ENCODE results near the gene TSTD1.

The TSTD1 gene

DNA sequence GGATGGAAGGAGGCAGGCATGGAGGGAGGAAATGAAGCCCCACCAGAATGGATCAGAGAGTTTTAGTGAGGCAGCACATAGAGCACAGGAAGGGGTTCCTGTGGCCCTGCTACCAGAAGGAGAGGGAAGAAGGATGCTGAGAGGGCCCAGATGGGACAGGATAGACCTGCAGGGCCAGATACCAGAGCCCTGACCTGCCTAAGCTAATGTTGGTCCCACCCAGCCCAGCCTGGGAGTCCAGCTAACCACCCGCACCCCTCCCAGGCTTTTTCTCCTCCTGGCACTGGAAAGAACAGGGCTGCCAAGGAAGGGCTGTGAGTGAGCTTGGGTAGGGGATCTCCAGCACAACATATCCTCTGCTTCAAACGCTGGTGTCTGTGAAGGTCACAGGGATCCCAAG is 43.7 kb upstream of the TSTD1 start:
- FAIRE-seq: no peak
- TF ChIP-seq, protein P1, sequence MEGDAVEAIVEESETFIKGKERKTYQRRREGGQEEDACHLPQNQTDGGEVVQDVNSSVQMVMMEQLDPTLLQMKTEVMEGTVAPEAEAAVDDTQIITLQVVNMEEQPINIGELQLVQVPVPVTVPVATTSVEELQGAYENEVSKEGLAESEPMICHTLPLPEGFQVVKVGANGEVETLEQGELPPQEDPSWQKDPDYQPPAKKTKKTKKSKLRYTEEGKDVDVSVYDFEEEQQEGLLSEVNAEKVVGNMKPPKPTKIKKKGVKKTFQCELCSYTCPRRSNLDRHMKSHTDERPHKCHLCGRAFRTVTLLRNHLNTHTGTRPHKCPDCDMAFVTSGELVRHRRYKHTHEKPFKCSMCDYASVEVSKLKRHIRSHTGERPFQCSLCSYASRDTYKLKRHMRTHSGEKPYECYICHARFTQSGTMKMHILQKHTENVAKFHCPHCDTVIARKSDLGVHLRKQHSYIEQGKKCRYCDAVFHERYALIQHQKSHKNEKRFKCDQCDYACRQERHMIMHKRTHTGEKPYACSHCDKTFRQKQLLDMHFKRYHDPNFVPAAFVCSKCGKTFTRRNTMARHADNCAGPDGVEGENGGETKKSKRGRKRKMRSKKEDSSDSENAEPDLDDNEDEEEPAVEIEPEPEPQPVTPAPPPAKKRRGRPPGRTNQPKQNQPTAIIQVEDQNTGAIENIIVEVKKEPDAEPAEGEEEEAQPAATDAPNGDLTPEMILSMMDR (IDR thresholded peaks at IDR 0.05; ENCODE audit: insufficient read depth, missing control alignments): no peak
- DNase-seq (ENCODE audit: insufficient read length, low spot score): no peak

DNA sequence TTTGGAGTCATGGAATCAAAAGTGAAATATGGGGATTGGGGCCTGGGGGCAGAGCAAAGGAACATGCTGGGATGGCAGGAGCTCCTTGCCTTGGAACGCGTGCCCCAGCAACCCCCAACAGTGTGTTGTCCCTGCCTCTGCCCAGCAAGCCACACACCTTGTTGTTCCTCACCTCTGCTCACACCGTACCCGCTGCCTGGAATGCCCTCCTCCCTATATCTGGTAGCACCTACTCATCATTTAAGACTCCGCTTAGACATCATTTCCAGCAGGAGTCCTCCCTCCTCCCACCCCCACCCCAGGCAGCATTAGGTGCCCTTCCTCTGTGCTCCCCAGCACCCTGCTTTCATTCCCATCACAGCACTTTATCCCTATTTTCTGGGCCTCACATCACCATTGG is 42.8 kb upstream of the TSTD1 start:
- TF ChIP-seq, protein P1 (IDR thresholded peaks at IDR 0.05; ENCODE audit: insufficient read depth, missing control alignments): no peak
- no peak for DNase-seq (ENCODE audit: insufficient read length, low spot score)
- no peak for FAIRE-seq

DNA sequence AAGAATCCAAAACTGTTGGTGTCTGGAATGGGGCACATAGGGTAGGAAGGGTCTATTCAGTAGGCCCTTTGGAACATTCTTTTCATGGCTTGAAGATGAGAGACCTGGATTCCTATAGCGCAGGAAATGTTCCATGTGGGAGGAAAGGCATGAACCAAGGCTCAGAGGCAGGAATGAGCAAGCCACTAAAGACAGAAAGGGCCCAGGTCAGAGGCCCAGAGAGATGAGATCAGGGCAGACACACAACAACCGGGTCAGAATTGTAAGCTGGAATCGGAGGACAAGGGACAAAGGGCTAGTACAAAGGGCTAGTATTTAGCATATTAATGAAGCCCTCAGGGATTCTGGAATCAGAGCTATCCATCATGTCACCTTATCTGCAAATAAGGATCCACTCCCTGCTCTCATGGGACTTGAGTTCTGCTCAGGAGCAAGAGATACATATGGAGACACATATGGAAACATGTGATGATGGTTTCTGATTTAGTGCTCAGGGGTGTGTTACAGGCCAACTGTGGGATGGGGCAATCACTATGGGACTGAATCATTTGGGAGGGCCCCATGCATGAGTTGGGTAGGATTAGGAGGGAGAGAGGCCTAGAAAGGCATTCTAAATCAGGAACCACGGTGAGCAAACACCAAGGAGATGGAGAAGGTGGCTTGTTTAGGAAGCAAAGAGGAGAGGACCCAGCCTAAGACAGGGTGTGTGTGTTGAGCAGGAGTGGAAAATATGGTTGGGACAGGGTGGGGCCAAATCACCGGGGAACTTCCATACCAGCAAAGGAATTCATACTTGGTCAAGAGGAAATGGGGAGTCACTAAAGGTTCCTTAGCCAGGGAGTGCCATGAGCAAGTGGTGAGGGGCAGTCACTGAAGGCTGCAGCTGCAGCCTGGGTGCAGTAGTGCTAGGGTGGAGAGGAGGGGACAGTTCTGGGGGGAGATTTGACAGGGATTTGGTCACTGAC is 42.0 kb upstream of the TSTD1 start:
- no peak for FAIRE-seq
- no peak for DNase-seq (ENCODE audit: insufficient read length, low spot score)
- TF ChIP-seq, protein P1 (IDR thresholded peaks at IDR 0.05; ENCODE audit: insufficient read depth, missing control alignments): no peak

DNA sequence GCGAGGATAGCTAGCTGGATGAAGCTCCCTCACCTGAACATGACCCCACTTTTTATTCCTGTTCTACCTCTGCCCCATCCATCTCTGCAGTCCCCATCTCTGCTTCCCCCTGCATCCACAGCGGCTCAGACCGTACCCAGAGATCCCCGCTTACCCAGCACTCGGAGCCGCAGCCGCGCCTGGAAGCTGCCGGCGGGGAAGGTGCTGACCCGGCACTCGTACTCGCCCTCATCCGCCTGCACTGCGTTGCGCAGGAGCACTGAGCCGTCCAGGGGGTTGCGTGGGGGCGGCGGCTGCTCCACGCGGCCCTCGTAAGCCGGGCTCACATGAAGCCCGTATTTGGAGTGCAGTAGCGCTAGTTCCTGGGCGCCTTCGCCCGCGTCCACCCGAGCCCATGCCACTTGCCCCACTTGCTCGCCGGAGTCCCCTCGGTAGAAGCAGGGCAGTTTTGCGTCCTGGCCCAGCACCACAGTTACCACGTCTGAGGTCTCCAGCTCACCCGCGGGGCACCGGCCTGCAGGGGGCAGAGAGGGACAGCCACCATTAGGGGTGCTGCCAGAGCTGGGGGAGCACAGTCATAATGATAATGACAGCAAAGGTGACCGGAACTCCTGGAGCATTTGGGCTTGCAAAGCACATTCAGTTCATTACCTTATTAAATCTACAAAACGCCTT is 40.8 kb upstream of the TSTD1 start:
- FAIRE-seq (no peak), DNase-seq (ENCODE audit: insufficient read length, low spot score) (no peak)
- TF ChIP-seq, protein P1 (IDR thresholded peaks at IDR 0.05; ENCODE audit: insufficient read depth, missing control alignments): no peak

DNA sequence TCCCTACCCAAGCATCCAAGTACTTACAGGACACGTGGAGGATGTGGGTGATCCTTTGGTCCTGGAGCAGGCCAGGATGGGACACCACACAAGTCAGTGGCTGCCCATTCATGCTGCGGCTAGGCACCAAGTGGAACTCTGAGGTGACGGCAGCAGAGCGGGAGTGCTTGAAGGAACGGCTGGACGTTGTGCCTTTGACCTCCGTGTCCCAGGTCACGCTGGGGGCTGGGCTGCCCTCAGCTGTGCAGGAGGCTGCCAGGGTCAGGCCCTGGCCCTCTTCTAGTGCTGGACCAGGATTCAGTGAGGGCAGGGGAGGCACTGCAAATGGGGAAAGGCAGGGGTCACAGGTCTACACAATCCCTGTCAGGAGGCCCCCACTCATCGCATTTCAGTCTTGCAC is 38.7 kb upstream of the TSTD1 start:
- FAIRE-seq (no peak), DNase-seq (ENCODE audit: insufficient read length, low spot score) (no peak)
- TF ChIP-seq, protein P1 (IDR thresholded peaks at IDR 0.05; ENCODE audit: insufficient read depth, missing control alignments): no peak

DNA sequence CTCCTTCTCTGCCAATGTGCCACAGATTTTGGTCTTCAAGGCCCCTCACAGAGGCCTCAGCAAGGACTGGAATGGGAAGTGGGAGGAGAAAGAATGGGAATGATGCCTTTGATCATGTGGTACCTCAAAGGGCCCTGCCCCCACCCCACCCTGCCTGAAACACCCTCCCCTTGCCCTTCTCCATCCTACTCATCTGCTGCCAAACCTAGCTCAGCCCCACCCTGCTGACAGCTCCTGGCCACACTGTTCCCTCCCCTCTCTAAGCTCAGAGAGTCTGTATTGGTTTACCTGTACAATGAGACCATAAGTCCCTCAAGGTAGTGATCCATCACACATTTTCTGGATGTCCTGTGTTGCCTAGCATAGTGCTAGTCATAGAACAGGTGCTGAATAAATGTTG is 37.6 kb upstream of the TSTD1 start:
- FAIRE-seq (no peak), DNase-seq (ENCODE audit: insufficient read length, low spot score) (no peak)
- TF ChIP-seq, protein P1 (IDR thresholded peaks at IDR 0.05; ENCODE audit: insufficient read depth, missing control alignments): no peak
